ENCODE data around the gene IL6ST. TPM values are rescaled to one million over a fixed set of nuclear protein-coding genes. Genes with fewer than 3 reads are reported as not detected.

The IL6ST gene
- total RNA-seq, 4 donors from 2014 or later, result 384 to 561 (median 517) TPM

DNA sequence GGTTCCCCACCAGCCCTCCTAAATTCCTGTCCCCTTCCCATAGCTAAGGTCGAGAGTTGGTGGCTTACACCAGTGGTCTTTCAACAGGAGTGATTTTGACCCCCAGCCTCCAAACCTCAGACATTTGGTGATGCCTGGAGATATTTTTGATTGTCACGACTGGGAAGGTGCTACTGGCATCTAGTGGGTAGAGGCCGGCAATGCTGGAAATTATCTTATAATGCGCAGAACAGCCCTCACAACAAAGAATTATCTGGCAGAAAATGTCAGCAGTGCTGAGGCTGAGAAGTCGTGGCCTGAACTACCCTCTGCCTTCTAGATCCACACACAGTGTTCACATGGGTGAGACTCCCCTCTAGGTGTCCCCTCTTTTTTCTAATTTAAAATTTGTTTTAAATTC lies 74.0 kb downstream of the IL6ST start:
- no peaks in the 10 kb centered on the region for H3K36me3 ChIP-seq
- TF ChIP-seq, protein P1, sequence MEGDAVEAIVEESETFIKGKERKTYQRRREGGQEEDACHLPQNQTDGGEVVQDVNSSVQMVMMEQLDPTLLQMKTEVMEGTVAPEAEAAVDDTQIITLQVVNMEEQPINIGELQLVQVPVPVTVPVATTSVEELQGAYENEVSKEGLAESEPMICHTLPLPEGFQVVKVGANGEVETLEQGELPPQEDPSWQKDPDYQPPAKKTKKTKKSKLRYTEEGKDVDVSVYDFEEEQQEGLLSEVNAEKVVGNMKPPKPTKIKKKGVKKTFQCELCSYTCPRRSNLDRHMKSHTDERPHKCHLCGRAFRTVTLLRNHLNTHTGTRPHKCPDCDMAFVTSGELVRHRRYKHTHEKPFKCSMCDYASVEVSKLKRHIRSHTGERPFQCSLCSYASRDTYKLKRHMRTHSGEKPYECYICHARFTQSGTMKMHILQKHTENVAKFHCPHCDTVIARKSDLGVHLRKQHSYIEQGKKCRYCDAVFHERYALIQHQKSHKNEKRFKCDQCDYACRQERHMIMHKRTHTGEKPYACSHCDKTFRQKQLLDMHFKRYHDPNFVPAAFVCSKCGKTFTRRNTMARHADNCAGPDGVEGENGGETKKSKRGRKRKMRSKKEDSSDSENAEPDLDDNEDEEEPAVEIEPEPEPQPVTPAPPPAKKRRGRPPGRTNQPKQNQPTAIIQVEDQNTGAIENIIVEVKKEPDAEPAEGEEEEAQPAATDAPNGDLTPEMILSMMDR (IDR thresholded peaks at IDR 0.05), result no peak
- no peak for TF ChIP-seq POLR2A (IDR thresholded peaks at IDR 0.05; ENCODE audit: low read depth)
- no peak for TF ChIP-seq EP300 (IDR thresholded peaks at IDR 0.05)
- TF ChIP-seq POLR2AphosphoS5 (IDR thresholded peaks at IDR 0.05), result no peak
- peaks cover 0 to 5% (median 0%) of the 10 kb centered on the region in 4 donors for H3K27me3 ChIP-seq
- peaks cover 0 to 4% (median 2%) of the 10 kb centered on the region in 4 donors for H3K4me1 ChIP-seq
- no peak overlapping the region for H3K4me3 ChIP-seq
- H3K27ac ChIP-seq (replicated peaks in 1 of 4), result no peak overlapping the region
- 83% methylated on average over 5 of the region's 5 CpGs for WGBS
- H3K9me3 ChIP-seq, result no peaks in the 10 kb centered on the region
- DNase-seq (ENCODE audit: extremely low spot score), result peak; percentile 70
- intact Hi-C loops (cut with DNase I), result no loop called here

DNA sequence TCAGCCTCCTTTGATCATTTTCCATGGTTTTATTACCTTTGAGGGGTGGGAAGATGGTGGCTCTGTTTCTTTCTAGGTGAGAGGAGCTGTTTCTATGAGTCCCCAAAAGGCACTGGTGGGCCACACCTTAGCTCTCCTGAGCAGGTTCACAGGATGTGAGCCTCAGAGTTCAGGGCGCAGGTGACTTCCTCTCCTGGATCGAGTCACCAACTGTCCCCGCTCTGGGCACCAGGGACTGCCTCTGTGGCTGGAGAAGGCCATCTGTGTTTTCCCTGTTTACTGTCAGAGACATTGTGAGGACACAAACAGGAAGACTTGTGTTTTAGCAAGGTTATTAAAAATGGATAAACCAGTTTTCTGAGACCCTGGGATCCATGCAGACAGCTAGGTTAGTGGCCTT lies 75.1 kb downstream of the IL6ST start:
- H3K9me3 ChIP-seq, result no peaks in the 10 kb centered on the region
- peaks cover 0 to 5% (median 0%) of the 10 kb centered on the region in 4 donors for H3K27me3 ChIP-seq
- TF ChIP-seq, protein P1 (IDR thresholded peaks at IDR 0.05), result no peak
- TF ChIP-seq EP300 (IDR thresholded peaks at IDR 0.05) (no peak), POLR2A (IDR thresholded peaks at IDR 0.05; ENCODE audit: low read depth) (no peak), POLR2AphosphoS5 (IDR thresholded peaks at IDR 0.05) (no peak)
- no peaks in the 10 kb centered on the region for H3K36me3 ChIP-seq
- intact Hi-C loops (cut with DNase I), result no loop called here
- 76% methylated on average over 3 of the region's 3 CpGs for WGBS
- H3K4me1 ChIP-seq, result peaks cover 0 to 4% (median 2%) of the 10 kb centered on the region in 4 donors
- peak; percentile 77 for DNase-seq (ENCODE audit: extremely low spot score)
- H3K4me3 ChIP-seq, result no peak overlapping the region
- no peak overlapping the region for H3K27ac ChIP-seq (replicated peaks in 1 of 4)

DNA sequence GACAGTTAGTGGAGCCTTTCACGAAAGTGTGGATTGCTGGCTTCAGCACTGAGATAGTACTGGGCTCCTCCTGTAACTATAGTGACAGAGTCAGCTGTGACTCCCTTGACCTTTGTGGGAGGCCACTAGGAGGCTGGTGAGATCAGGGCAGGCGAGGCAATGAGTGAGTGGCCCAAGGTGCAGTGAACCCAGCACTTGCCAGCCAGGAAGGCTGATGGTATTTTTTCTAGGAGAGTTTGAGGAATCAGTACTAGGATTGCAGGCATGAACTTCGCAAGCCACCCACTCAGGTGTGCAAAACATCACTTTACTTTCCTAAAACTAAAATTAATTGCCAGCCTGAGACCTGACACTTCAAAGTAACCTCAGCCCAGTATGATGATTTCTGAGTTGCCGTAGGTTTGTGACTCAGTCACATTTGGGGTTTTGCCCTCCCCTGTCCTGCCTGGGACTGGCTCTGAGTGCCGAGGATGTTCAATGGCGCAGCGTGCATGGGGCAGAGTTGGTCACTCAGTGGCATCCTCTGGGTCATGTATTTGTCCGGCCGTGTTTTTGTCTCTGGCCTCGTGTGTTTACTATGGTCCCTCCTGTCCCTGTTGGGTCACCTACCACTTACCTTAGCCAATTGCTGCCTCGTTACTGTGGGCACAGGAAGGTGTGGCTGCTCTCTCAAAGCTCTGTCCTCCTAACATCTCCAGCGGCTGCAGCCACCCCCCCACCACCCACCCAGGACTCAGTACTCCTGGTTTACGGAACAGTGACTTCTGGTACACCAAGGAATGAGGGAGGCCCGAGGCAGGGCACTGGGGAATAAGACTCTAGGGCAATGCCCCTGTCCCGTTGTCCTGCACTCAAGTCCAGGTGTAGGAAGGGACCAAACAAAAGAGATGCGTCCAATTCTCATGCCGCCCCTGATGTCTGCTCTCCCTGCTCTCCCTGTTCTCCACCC lies 76.4 kb downstream of the IL6ST start:
- intact Hi-C loops (cut with DNase I), result no loop called here
- Histone ChIP-seq H3K36me3 (no peaks in the 10 kb centered on the region), H3K27me3 (no peaks in the 10 kb centered on the region), H3K4me1 (peaks cover 0 to 4% (median 0%) of the 10 kb centered on the region in 4 donors), H3K4me3 (no peak overlapping the region), H3K9me3 (no peaks in the 10 kb centered on the region), H3K27ac (replicated peaks in 1 of 4) (no peak overlapping the region)
- DNase-seq (ENCODE audit: extremely low spot score), result peak; percentile 80
- 96% methylated on average over 15 of the region's 17 CpGs for WGBS
- TF ChIP-seq POLR2A (IDR thresholded peaks at IDR 0.05; ENCODE audit: low read depth) (no peak), EP300 (IDR thresholded peaks at IDR 0.05) (no peak), POLR2AphosphoS5 (IDR thresholded peaks at IDR 0.05) (no peak)
- TF ChIP-seq, protein P1 (IDR thresholded peaks at IDR 0.05), result no peak

DNA sequence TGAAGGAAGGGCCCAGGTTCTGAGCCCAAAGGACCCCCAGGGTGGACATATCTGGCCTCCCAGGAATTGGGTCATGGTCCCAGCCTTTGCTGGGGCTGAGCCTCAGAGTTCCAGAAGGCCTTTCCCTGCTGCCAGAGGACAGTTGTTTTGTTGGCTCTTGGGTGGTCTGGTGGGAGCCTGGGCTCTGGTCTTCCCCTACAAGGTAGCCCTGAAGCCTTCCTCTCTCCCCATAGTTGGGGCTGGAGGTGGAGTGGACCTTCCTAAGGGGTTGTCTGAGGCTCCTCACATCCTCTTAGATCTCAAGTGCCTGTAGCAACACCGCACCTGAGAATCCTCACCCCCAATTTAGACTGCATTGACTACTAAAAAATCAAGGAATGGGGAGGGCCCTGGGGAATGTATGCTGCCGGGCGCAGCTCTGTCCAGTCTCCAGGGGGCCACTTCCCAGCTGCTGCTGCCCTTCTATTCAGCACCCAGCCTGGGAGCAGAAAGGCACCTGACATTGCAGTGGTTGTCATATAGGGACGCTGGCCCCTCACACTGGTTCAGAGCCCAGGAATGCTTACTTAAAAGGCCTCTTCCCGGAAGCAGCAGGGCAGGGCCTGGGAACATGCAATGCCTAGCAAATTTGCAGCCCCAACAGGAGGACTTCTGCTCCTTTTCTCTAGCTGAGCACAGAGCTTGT lies 77.2 kb downstream of the IL6ST start:
- intact Hi-C loops (cut with DNase I), result no loop called here
- WGBS, result 100% methylated on average over 1 of the region's 5 CpGs
- no peak overlapping the region for H3K27ac ChIP-seq (replicated peaks in 1 of 4)
- H3K27me3 ChIP-seq, result no peaks in the 10 kb centered on the region
- H3K4me1 ChIP-seq, result no peaks in the 10 kb centered on the region
- H3K36me3 ChIP-seq, result no peaks in the 10 kb centered on the region
- DNase-seq (ENCODE audit: extremely low spot score), result no peak
- TF ChIP-seq POLR2A (IDR thresholded peaks at IDR 0.05; ENCODE audit: low read depth) (no peak), POLR2AphosphoS5 (IDR thresholded peaks at IDR 0.05) (no peak), EP300 (IDR thresholded peaks at IDR 0.05) (no peak)
- TF ChIP-seq, protein P1 (IDR thresholded peaks at IDR 0.05), result no peak
- H3K9me3 ChIP-seq, result no peaks in the 10 kb centered on the region
- no peak overlapping the region for H3K4me3 ChIP-seq
